Cardiac fibroblast (primary cell): ENCODE results near the gene ST8SIA4.
A peak's percentile ranks its signal among the peaks of the same experiment; 100 is the strongest.

ENCODE experiments used
- DNase-seq, 2 donors: peaks; one replicate each; pipeline versions ENCODE4 v3.0.0 to v3.0.0-alpha.2; 2010; ENCODE audit warnings: low read depth in 2 of 2
- H3K4me3 ChIP-seq, 2 donors: replicated peaks in 1 of 2; 1 replicate in 1 of 2; 2 replicates in 1 of 2; pipeline ENCODE4 v1.5.1; 2011; ENCODE audit warnings: low read depth in 2 of 2, low read length in 2 of 2, mild to moderate bottlenecking in 2 of 2, moderate library complexity in 1 of 2
- TF ChIP-seq, protein P1 (sequence below): IDR thresholded peaks from one replicate; pipeline ENCODE4 v1.5.1; 2011; ENCODE audit warnings: low read depth, mild to moderate bottlenecking, low read length, inconsistent platforms

Gene ST8SIA4

DNA sequence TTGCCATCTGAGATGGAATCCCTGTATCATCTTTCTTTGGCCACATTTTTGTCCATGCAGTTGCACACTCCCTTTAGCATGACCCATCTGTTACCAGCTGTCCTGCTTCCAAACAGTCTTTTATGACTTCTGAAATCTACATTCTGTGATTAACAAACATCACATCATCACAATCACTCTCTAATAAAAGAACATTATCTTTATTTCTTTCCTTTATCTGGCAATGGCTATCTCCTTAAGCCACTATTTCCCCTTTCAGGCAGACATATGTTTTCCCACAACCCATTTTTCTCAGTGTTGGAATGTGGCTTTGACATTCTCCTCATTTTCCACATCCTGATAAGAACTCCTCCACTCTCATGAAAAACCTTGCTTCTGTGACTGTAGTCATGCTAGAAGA, 141.0 kb downstream of the ST8SIA4 start:
- TF ChIP-seq, protein P1, sequence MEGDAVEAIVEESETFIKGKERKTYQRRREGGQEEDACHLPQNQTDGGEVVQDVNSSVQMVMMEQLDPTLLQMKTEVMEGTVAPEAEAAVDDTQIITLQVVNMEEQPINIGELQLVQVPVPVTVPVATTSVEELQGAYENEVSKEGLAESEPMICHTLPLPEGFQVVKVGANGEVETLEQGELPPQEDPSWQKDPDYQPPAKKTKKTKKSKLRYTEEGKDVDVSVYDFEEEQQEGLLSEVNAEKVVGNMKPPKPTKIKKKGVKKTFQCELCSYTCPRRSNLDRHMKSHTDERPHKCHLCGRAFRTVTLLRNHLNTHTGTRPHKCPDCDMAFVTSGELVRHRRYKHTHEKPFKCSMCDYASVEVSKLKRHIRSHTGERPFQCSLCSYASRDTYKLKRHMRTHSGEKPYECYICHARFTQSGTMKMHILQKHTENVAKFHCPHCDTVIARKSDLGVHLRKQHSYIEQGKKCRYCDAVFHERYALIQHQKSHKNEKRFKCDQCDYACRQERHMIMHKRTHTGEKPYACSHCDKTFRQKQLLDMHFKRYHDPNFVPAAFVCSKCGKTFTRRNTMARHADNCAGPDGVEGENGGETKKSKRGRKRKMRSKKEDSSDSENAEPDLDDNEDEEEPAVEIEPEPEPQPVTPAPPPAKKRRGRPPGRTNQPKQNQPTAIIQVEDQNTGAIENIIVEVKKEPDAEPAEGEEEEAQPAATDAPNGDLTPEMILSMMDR: no peak
- no peak overlapping the region for H3K4me3 ChIP-seq
- DNase-seq: peak; percentile 7 to 62

DNA sequence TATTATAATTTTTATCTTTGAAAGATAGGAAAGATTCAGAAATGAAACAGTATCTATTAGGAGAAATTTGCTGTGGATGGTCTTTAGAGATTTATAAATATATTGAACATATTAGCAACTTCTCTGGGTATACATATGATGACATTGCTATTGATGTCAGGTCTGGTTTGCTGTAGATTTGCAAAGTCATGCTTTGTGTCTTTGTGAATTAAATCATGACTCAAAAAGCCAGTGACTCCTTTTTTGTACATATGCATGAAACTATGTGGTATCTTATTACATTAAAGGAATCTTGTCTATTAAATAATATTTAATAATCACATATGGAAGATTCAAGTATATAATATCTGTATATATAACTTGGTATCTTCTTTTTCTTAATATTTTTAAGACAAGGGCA, 141.9 kb downstream of the ST8SIA4 start:
- TF ChIP-seq, protein P1: no peak
- DNase-seq: peak; percentile 20 to 56
- H3K4me3 ChIP-seq: no peak overlapping the region

DNA sequence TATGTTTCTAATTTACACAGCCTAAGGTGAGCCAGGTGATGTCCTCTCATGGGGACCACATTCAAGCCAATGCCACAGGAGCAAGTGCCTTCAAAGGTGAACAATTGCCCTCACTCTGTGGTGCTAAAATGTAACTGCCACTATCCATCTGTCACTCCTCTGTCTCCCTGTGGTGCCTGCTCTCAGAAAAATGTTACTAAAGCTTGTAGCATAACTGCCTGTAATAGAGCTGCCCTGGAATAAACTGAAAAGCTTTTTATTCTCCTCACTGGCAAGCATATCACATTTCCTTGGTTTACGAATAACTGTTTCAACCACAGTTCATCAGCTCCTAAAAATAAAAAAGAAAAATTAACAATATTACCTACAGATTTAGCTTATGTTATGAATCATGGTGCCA, 142.4 kb downstream of the ST8SIA4 start:
- TF ChIP-seq, protein P1: no peak
- H3K4me3 ChIP-seq: no peak overlapping the region
- DNase-seq: no peak

DNA sequence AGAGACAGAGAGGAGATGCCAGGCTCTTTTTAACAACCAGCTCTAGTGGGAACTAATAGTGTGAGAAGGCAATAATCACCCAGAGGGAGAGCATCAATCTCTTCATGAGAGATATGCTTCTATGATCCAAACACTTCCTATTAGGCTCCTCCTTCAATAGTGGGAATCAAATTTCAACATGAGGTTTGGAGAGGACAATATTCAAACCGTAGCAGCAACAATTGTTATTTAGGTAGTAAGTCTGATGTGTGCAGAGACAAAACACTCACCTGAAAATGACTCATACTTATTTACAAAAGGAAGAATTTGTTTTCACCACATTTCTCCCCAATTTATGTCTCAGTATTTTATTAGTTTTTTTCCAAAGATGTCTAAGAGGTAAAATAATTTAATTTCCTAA, 144.3 kb downstream of the ST8SIA4 start:
- TF ChIP-seq, protein P1: no peak
- H3K4me3 ChIP-seq: no peak overlapping the region
- no peak for DNase-seq

DNA sequence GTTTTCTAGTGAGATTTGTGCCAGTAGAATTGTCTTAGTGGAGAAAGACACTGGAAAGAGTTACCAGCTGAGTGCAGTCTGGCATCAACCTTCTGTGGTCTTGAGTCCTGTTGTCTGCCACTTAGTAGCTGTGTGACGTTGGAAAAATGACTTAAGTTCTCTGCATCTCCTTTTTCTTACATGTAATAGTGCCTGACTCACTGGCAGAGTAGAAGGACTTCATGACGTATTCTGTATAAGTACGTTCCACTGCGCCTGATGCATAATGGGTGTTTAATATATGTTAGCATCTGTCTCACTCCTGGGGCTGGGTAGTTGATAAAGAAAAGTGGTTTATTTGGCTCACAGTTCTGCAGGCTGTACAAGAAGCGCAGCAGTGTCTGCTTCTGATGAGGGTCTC, 144.8 kb downstream of the ST8SIA4 start:
- H3K4me3 ChIP-seq: no peak overlapping the region
- no peak for DNase-seq
- TF ChIP-seq, protein P1: no peak

DNA sequence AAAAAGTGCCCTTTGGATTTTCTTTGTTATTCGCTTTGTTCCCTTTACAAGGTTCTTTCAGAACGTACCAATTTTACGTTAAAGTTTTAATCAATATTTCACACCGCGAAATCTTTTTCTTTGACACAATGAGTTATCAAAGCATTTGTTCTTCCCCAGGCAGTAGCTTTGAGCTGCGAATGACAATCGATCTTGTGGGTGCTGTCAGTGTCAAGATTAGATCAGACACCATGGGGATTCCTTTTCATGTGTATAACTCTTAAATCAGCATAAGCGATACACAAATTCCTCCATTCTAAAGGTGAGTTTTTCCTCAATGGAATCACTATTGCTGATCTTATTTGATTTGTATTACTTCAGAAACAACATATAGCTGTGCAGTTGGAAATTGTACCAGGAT, 145.5 kb downstream of the ST8SIA4 start:
- TF ChIP-seq, protein P1: no peak
- DNase-seq: no peak
- H3K4me3 ChIP-seq: no peak overlapping the region
